DND-41 (cell line): ENCODE data around the gene JAM2.

ENCODE experiments used
- CTCF ChIP-seq: IDR thresholded peaks from 2 replicates; pipeline ENCODE4 v1.5.1; 2012; ENCODE audit warnings: borderline replicate concordance, low read length, moderate library complexity, mild to moderate bottlenecking; ENCODE audit not compliant: poor library complexity, severe bottlenecking; ENCODE audit errors: extremely low read depth
- EZH2 ChIP-seq: IDR thresholded peaks from 3 replicates; pipeline ENCODE4 v1.6.1; 2012; ENCODE audit warnings: borderline replicate concordance, low read depth, mild to moderate bottlenecking, moderate library complexity, low read length, inconsistent platforms; ENCODE audit not compliant: severe bottlenecking

GRCh38 chr21:25742900-25743299, 103.8 kb downstream of the JAM2 start:
- TF ChIP-seq EZH2: no peak
- no peak for TF ChIP-seq CTCF
